RWPE1 (cell line): ENCODE measurements around the gene TMEM63C.

Source experiments
- CTCF ChIA-PET: fragments of 350-600 bp; sonication (Branson Sonifier 250); formaldehyde crosslinking; extraction: SDS; loops from one replicate; lab custom pipeline; 2021; lab: Yijun Ruan, JAX
- POLR2A ChIA-PET: fragments of 400-600 bp; formaldehyde crosslinking; extraction: SDS; loops from one replicate; lab custom pipeline; 2020; ENCODE audit warnings: antibody characterized with exemption; ENCODE audit not compliant: low non-redundant PET; lab: Yijun Ruan, JAX
- DNase-seq: peaks from one replicate; pipeline ENCODE4 v3.0.0; 2012; ENCODE audit warnings: low spot score
- H3K27ac ChIP-seq: fragments of 450-650 bp; 2 replicates; pipeline ENCODE4 v1.5.1; 2017
- TF ChIP-seq, protein P1 (sequence below): fragments of 450-650 bp; conservative IDR thresholded peaks from 2 replicates; pipeline ENCODE4 v1.5.1; 2017; ENCODE audit warnings: low read depth, mild to moderate bottlenecking

The TMEM63C gene

GRCh38 chr14:77212943-77213678, 31.5 kb downstream of the TMEM63C start:
- no peak overlapping the region for H3K27ac ChIP-seq
- TF ChIP-seq, protein P1, sequence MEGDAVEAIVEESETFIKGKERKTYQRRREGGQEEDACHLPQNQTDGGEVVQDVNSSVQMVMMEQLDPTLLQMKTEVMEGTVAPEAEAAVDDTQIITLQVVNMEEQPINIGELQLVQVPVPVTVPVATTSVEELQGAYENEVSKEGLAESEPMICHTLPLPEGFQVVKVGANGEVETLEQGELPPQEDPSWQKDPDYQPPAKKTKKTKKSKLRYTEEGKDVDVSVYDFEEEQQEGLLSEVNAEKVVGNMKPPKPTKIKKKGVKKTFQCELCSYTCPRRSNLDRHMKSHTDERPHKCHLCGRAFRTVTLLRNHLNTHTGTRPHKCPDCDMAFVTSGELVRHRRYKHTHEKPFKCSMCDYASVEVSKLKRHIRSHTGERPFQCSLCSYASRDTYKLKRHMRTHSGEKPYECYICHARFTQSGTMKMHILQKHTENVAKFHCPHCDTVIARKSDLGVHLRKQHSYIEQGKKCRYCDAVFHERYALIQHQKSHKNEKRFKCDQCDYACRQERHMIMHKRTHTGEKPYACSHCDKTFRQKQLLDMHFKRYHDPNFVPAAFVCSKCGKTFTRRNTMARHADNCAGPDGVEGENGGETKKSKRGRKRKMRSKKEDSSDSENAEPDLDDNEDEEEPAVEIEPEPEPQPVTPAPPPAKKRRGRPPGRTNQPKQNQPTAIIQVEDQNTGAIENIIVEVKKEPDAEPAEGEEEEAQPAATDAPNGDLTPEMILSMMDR, result peak; percentile 71
- POLR2A ChIA-PET, result interaction anchor here (0.8 kb wide), 1 partner anchor 619 kb away, joined by 4 read pairs; no protein-coding TSS in a partner anchor
- DNase-seq, result peak; percentile 80
- CTCF ChIA-PET, result interaction anchor here (0.6 to 1.9 kb wide), 10 partner anchors 20 to 337 kb away, joined by 3 to 13 read pairs (median 4); no protein-coding TSS in a partner anchor

DNA sequence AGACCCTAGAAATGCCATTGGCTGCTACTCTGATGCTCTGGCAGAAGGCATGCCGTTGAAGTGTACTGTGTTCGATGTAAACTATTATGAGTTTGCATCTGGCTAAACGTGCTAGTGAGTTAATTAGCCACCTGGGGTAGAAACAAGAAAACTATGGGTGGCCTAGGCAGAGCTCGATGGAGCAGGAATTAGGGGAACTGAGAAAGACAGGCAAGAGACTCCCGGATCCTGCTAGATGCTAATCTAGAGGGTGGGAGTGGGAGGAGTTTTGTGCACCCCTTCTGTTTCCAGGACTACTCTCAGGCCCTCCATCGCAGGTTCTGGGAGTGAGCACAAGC, 32.0 kb downstream of the TMEM63C start:
- CTCF ChIA-PET, result interaction anchor here (0.6 to 1.9 kb wide), 8 partner anchors 28 to 338 kb away, joined by 3 to 13 read pairs (median 4); no protein-coding TSS in a partner anchor
- POLR2A ChIA-PET, result interaction anchor here (0.8 kb wide), 1 partner anchor 618 kb away, joined by 4 read pairs; no protein-coding TSS in a partner anchor
- TF ChIP-seq, protein P1, result 0 out of 2 replicates have a peak, but pooled peaks have one; percentile 18
- no peak overlapping the region for H3K27ac ChIP-seq
- no peak for DNase-seq

DNA sequence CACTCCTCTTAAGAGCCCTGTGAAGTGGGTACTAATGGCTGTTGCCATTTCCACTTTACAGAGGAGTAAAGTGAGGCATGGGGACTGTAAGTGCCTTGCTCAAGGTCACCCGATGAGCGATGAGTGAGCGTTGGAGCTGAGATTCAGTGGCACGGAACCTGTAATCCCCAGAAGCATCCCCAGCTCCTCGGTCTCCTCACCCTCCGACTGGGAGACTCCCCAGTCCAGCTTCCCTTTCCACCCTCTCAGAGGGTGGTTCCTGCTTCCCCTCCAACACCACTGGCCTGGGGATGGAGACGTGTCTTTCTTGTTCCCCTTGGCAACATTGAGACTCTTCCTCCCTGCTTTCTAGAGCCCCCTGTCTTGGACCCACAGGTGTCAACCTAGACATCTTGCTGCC, 32.6 kb downstream of the TMEM63C start:
- ChIA-PET CTCF (interaction anchor here (1.2 to 1.9 kb wide), 2 partner anchors 102 to 338 kb away, joined by 4 to 5 read pairs; no protein-coding TSS in a partner anchor), POLR2A (no interaction called here)
- DNase-seq, result no peak
- TF ChIP-seq, protein P1, result no peak
- no peak overlapping the region for H3K27ac ChIP-seq

- ChIA-PET POLR2A (no interaction called here), CTCF (no interaction called here)
- H3K27ac ChIP-seq, result no peak overlapping the region
- TF ChIP-seq, protein P1, result no peak
- no peak for DNase-seq
Measured at GRCh38 chr14:77217551-77217950, 36.0 kb downstream of the TMEM63C start.

DNA sequence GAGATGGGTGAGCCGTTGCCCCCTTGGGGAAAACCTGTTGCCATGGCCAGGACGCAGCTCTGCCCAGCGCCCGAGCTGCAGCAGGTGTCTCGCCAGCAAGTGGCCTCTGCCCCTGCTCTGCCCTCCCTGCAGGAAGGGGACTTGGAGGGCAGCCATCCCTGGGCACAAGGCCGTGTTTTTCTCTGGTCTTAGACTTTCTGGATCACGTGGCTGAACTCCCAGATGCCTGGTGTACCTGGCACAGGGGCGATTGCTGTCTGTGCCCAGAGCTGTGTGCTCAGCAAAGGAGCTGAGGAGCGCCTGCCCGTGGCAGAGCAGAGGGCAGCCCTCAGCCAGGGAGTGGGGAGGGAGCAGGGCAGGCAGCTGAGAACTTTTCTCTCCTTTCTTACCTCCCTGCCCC, 38.0 kb downstream of the TMEM63C start:
- TF ChIP-seq, protein P1, result no peak
- no peak overlapping the region for H3K27ac ChIP-seq
- ChIA-PET POLR2A (no interaction called here), CTCF (no interaction called here)
- DNase-seq, result no peak

GRCh38 chr14:77220246-77221017, 38.8 kb downstream of the TMEM63C start:
- ChIA-PET POLR2A (no interaction called here), CTCF (no interaction called here)
- TF ChIP-seq, protein P1, result no peak

More at GRCh38 chr14:77220246-77221017, 38.8 kb downstream of the TMEM63C start:
- no peak overlapping the region for H3K27ac ChIP-seq
- DNase-seq, result no peak
